Uterus (tissue), 2 donors: ENCODE measurements around the gene MRPL14.

Experiments used
- CTCF ChIP-seq, 4 experiments: fragments of 200-600 bp in 2 of 4; fragments of 450-650 bp in 2 of 4; sonication (generic) in 2 of 4; IDR thresholded peaks; one replicate each; pipeline ENCODE4 v1.5.1; 2016 to 2019; ENCODE audit warnings: antibody characterized with exemption in 4 of 4, mild to moderate bottlenecking in 2 of 4, moderate library complexity in 1 of 4
- POLR2A ChIP-seq, 2 donors: fragments of 450-650 bp; IDR thresholded peaks; one replicate each; pipeline ENCODE4 v1.6.1; 2016; ENCODE audit warnings: antibody characterized with exemption in 2 of 2, mild to moderate bottlenecking in 1 of 2, moderate library complexity in 1 of 2

GRCh38 chr6:44096612-44097011 is 30.6 kb downstream of the MRPL14 start:
- TF ChIP-seq CTCF (IDR thresholded peaks at IDR 0.05) (peak; percentile 73 to 89 (median 82)), POLR2A (IDR thresholded peaks at IDR 0.05) (no peak)
